GM21360 (cell line): ENCODE results near the gene NECTIN2.
A peak's percentile ranks its signal among the peaks of the same experiment; 100 is the strongest.

Experiments used
- ATAC-seq: cut with Tn5 transposase; IDR thresholded peaks from one replicate; pipeline ENCODE4 v1.9.1; 2021; ENCODE audit warnings: mild to moderate bottlenecking, moderate library complexity; ENCODE audit not compliant: unreplicated experiment

Gene NECTIN2

DNA sequence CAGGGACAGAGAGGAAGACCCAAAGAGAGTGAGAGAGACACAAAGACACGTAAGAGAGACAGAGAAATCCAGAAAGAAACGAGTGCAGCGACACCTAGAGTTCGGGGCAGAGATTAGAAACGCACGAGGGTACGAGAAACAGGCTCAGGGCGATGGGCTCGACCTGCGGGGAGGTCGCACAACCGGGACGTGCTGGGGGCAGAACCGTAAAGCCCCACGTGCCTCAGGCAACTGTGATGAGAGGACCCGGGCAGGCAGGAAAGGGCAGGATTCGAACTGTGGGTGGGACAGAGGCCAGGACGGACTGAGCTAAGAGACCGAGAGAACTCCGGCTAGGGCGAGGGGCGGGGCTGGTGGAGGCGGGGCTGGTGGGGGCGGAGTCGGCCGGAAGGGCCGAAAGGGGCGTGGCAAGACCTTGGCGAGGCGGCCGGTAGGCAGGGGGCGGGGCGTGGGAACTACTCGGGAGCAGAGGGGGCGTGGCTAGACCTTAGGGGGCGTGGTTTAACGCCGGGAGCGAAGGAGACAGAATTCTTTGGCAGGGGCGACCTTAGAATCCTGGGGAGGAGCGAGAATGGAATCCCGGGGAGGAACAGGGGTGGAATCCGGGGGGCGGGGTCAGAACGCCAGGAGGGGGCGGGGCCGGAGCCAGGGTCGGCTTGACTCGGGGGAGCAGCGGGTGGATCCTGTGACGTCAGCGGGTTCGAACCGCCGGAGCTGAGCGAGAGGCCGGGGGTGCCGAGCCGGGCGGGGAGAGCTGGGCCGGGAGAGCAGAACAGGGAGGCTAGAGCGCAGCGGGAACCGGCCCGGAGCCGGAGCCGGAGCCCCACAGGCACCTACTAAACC, at the start of gene NECTIN2:
Gene NECTIN2, plus strand, starts transcription at position 686 of the 843 bp plus-strand sequence. CDS start 229 bp downstream, outside the sequence.
- peak; percentile 39 for ATAC-seq

DNA sequence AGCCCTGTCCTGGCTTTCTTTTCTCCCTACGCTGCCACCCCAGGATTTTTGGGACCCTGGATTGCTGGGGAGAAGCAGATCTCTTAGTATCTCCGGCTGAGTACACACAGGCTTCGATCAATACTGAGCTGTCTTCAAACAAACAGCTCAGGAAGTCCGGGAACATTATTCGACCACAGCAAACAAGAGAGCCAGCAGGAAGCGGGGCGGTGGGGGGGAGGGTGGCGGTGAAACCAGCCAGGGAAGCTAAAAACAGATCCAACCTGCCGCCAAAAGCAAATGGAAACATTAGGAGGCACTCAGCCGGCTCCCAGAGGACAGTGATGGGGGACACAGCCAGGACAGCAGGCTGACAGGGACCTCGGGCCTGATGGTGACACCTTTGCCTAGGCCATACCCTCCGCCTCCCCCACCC, 49.4 kb upstream of the NECTIN2 start:
- no peak for ATAC-seq

DNA sequence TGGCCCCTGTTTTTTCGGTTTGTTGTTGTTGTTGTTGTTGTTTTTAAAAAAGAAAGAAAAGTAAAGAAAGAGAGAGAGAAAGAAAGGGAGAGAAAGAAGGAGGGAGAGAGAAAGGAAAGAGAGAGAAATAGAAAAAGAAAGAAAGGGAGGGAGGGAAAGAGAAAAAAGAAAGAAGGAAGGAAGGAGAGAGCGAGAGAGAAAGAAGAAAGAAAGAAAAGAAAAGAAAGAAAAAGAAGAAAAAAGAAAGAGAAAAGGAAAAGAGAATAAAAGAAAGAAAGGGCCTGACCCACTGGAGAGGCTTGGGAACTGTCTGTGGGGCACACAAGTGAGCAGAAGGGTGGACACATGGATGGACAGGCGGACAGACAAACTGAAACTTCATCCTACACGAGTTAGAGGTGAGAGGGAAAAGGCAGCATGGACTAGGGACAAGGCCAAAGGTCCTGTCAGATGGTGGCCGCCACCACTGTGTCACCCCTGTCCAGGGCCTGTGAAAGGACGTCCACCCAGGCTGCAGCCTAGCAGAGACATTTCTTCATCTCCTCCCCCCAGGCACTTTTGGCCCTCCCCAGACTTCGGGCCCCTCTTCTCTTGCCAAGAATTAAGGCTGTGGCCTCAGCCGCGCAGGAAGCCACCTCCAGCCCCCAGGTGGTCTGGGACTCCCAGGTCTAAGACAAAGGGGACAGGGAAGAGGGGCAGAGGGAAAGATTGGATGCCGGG, 46.3 kb upstream of the NECTIN2 start:
- ATAC-seq, result no peak

DNA sequence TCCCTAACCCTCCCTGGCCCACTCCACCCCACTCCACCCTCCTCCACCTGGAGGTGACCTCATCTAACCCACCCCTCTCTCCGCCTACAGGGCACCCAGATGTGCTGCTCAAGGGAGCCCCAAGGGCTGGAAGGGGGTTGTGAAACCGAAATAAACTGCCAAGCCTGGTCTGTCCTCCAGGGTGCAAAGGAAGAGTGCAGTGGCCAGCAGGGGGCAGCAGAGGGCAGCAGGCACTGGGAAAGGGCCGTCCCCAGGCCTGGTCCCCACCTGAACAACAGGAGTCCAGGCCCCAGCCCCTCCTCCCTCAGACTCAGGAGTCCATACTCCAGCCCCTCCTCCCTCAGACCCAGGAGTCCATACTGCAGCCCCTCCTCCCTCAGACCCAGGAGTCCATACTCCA, 45.6 kb upstream of the NECTIN2 start:
- peak; percentile 76 for ATAC-seq

DNA sequence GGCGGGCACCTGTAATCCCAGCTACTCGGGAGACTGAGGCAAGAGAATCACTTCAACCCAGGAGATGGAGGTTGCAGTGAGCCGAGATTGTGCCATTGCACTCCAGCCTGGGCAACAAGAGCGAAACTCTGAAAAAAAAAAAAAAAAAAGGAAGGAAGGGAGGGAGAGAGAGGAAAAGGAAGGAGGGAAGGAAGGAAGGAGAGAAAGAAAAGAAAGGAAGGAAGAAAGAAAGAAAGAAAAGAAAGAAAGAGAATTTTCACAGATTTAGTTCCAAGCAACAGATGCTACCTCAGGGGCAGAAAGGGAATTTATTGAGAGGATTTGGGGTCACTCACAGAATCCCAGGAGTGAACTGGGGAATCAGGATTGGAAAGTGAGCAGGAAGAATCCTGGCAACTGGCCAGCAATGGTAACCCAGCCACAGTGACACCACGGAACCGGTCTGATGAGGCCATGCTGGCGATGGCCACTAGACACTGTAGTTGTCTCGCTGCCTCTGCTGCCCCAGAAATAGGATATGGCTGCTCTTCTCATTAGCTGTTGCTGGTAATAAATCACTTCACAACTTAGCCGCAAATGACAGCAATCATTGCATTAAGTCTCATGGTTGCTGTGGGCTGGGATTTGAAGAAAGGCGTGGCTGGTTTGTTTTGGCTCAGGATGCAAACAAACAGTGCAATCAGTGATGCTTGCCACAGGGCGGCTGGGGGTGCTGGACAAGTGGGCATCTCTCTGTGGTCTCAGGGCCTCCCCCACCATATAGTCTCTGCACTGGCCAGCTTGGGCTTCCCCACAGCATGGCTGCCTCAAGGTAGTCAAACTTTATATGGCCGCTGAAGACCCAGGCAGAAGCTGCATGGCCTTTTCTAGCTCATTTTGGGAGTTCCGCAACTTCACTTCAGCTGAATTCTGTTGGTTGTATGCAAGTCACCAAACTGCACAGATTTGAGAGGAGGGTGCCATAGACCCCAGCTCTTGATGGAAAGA, 42.4 kb upstream of the NECTIN2 start:
- no peak for ATAC-seq

DNA sequence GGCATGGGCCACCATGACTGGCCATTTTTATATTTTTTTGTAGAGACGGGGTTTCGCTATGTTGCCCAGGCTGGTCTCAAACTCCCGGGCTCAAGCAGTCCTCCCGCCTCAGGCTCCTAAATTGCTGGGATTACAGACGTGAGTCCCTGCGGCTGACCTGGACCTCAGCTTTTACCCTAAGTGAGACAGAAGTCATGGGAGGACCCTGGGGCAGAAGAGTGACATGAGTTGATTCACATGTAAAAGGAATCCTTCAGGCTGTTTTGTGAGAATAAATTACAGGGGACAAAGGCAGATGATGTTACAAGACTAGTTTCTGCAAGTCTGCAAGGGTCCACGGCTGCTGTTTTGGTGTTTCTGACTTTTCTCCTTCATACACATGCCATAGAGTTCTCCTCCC, 39.8 kb upstream of the NECTIN2 start:
- ATAC-seq, result no peak

DNA sequence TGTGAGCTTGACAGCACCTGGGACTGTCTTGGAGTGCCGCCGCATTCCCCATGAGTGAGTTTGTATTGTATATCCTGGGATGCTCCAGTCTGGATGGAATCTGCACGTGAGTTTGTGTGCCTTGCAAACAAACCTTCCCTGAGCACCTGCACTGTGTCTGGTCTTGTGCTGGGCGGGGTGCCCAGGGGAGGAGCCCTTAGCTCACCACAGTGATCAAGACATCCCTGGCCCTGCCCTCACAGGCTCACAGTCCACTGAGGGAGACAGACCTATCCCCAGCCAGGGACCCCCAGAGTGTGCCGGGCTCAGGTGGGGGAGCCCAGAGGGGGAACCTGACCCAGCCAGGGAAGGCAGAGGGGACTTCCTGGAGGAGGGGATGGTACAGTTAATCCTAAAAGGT, 38.9 kb upstream of the NECTIN2 start:
- no peak for ATAC-seq

DNA sequence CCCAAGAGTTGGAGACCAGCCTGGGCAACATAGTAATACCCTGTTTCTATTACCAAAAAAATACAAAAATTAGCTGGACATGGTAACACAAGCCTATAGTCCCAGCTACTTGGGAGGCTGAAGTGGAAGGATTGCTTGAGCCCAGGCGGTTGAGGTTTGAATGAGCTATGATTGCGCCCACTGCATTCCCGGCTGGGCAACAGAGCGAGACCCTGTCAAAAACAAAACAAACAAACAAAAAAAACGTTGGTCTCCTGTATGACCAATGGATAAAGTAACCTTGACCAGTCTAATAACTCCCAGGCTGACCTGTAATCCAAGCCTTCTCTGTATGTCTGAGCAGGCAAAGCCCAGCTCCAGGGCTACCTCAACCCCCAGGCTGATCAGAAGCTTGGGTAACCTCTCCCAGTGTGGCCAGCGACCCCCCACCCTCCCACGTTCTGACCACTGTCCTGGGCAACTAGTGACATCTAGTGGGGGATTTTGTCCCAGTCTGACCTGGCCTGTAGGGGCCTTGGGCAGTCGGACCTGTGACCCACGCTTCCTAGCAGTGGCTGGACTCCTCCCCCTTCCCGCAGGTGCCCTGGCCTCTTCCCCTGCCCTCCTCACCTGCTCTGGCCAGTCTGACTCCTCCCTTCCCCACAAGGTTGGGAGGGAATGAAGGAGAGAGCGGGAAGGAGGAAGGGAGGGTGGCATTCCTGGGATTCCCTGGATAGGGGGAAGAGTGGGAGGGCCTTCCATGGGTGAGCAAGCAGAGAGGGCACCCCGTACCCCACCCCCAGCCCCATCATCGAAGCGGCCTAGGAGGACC, 38.2 kb upstream of the NECTIN2 start:
- ATAC-seq, result no peak

DNA sequence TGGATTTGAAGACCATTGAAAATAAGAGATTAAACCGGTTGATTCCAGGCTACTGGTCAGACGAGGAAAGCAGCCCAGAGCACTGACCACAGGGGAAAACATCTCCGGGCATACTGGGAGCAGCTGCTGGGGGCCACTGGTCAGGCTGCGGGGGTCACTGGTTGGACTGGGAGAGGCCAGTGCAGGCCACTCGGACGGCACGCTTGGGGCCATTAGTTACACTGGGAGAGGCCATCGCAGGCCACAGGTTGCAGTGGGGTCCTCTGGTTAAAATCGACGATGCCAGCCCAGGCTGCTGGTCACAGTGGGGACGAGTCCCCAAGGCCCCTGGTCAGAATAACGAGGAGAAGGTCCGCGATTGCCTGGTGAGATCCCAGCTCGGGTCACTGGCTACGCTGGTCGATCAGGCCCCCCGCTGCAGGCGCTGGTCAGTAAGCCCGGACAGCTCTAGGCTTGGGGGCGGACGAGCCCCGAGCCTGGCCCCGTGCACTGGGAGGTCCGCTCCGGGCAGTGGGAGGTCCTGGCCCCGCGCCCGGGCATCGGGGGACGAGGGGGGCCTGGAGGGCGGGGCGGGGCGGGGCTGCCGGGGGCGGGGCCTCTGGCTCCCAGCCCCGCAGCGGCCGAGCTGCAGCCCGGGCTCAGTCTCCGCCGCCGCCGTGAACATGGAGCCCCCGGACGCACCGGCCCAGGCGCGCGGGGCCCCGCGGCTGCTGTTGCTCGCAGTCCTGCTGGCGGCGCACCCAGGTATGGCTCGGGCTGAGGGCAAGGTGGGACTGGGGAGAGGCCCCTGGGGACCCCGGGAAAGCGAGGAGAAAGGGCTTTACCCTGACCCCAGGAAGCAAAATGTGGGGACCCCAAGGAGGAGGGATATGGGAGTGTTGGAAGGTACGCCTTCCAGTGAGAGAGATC, 37.4 kb upstream of the NECTIN2 start, which contains the start of gene BCAM:
Gene BCAM, plus strand, starts transcription at position 641 of the 909 bp plus-strand sequence. Its CDS starts 22 bp downstream, at position 663.
- no peak for ATAC-seq

DNA sequence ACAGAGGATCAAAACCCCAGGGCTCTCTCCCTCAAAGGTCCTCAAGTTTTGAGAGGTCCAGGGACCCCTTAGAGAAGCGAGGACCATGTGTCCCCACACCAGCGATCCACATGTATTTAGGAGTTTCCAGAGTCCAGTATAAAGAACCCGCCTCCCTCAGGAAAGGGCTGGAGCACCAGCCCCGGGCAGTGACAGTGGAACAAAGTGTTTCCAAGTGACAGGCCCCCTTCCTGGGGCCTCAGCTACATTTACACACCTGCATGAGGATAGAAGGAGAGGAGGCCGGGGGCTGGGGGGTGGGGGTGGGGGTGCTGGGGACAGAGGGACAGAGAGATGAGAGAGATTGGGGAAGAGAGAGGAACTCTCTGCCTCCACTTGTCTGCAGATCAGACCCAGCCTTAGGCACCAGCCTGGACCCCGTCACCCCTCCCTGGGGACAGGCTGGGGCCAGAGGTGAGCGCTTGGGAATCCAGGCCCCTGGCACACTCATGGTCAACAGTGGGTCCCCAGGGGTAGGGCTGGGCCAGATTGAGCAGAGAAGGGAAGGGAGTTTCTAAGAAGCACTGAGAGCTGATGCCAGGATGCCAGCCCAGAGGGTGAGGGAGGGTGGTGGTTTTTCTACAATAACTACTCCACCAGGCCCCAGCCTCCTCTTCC, 36.4 kb upstream of the NECTIN2 start:
- no peak for ATAC-seq

DNA sequence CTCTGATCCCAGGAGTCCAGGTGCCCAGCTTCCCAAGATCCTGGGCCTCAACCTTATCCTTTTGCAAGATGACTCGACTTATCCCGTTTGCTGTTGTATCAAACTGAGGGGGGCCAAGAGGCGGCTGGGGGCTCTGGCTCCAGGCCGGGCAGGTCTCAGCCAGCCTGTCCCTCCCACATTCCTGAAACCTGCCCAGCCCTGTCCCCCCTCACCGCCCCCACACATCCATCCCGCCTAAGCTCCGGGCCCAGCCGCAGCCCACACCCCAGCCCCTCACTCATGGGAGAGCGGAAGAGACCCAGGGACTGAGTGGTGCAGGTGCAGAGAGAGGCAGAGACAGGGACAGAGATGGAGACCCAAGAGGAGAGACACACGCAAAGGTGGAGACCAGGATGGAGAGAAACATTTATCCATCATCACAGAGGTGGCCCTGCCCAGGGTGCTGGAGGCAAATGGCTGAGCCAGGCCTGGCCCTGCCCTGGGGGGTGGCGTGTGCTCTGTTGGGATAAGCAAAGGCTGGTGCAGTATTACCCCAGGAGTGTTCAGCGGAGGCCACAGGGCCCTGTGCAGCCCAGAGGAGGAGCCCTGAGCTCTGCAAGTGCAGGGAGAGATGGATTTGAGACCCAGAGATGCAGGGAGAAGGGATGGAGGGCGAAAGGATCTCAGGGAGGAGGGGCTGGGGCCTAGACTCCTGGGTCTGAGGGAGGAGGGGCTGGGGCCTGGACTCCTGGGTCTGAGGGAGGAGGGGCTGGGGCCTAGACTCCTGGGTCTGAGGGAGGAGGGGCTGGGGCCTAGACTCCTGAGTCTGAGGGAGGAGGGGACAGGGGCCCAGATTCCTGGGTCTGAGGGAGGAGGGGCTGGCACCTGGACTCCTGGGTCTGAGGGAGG, 35.6 kb upstream of the NECTIN2 start:
- ATAC-seq, result no peak

DNA sequence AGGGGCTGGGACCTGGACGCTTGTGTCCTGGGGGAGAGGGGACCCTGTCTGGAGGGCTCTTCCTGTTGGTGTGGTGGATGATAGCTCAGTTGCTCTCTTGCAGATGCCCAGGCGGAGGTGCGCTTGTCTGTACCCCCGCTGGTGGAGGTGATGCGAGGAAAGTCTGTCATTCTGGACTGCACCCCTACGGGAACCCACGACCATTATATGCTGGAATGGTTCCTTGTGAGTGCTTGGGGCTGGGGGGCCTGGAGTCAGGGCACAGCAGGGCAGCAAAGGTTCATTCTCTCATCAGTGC, 35.0 kb upstream of the NECTIN2 start:
- ATAC-seq, result no peak

DNA sequence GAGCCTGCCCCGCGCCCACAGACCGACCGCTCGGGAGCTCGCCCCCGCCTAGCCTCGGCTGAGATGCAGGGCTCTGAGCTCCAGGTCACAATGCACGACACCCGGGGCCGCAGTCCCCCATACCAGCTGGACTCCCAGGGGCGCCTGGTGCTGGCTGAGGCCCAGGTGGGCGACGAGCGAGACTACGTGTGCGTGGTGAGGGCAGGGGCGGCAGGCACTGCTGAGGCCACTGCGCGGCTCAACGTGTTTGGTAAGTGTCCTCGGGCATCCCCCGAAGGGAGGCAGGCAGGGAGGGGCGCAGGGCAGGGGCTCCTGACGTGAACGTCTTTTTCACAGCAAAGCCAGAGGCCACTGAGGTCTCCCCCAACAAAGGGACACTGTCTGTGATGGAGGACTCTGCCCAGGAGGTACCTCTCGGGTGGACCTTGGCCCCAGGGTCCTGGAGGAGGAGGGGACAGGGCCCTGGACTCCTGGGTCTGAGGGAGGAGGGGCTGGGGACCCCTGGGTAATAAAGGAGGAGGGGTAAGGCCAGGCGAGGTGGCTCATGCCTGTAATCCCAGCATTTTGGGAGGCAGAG, 33.9 kb upstream of the NECTIN2 start:
- no peak for ATAC-seq

DNA sequence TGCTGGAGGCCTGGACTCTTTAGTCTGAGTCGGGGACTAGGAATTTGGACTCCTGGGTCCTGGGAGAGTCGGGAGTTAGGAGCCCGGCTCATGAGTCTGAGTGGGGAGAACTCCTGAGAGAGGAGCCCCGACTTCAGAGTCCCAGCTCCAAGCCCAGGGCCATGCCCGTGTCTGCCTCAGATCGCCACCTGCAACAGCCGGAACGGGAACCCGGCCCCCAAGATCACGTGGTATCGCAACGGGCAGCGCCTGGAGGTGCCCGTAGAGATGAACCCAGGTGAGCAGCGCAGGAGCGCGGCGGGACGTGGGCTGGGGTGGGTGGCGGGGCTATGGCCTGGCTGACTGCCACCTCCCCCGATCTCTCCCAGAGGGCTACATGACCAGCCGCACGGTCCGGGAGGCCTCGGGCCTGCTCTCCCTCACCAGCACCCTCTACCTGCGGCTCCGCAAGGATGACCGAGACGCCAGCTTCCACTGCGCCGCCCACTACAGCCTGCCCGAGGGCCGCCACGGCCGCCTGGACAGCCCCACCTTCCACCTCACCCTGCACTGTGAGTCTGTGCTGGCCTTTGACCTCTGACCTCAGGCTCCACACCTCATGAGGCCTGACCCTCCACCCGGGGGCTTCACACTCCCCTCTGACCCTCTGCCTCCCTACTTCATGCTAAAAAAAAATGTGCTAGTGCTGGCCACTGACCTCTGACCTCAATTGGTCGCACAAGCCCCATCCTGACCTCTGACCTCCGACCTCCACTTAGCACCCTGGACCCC, 32.8 kb upstream of the NECTIN2 start:
- no peak for ATAC-seq

DNA sequence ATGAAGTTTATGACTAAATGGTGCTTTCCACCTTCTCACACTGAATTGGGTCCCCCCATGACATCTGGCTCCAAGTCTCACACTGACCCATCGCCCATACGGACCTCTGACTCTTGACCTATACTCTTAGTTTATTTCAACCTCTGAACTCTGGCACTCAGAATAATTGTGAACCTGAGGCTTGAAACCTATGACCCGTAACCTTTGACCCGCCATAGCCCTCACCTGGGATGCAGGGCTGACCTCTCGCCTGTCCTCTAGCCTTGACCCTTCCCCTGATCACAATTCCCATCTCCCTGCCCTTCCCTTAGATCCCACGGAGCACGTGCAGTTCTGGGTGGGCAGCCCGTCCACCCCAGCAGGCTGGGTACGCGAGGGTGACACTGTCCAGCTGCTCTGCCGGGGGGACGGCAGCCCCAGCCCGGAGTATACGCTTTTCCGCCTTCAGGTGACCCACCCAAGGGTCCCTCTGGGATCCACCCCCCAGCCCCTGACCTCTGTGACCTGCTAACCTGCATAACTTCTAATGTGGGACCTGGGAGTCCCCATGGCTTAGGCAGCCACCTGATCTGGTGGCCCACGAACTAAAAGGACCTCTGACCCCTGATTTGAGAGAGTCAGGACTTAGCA, 32.1 kb upstream of the NECTIN2 start:
- ATAC-seq, result no peak

DNA sequence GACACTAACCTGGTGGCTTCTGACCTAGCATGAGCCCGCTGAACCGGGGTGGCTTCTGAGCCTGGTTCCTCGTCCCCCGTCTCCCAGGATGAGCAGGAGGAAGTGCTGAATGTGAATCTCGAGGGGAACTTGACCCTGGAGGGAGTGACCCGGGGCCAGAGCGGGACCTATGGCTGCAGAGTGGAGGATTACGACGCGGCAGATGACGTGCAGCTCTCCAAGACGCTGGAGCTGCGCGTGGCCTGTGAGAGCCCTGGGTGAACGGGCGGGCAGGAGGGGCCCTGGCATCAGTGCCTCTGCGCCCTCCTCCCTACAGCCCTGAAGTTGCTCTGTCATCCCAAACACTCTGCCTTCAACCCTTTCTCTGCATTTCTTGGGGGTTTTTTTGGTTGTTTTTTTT, 31.6 kb upstream of the NECTIN2 start:
- ATAC-seq, result no peak
